RWPE2 (cell line): ENCODE data around the gene MRPL42.

ENCODE experiments used
- ATAC-seq: fragments of 200-7000 bp; cut with Tn5 transposase; 3 replicates; pipeline ENCODE4 v1.9.1; 2021; ENCODE audit warnings: low read depth
- DNase-seq: peaks from one replicate; pipeline ENCODE4 v3.0.0-alpha.2; 2020; ENCODE audit warnings: low spot score
- H3K27ac ChIP-seq: fragments of 450-650 bp; 2 replicates; pipeline ENCODE4 v1.5.1; 2017; ENCODE audit warnings: mild to moderate bottlenecking; ENCODE audit not compliant: poor library complexity, severe bottlenecking
- H3K27me3 ChIP-seq: fragments of 250-450 bp; sonication (Bioruptor Pico); 2 replicates; pipeline ENCODE4 v1.5.1; 2021; ENCODE audit warnings: mild to moderate bottlenecking, moderate library complexity; ENCODE audit not compliant: insufficient read depth, poor library complexity, severe bottlenecking
- H3K36me3 ChIP-seq: fragments of 250-450 bp; sonication (Bioruptor Pico); 2 replicates; pipeline ENCODE4 v1.5.1; 2020; ENCODE audit warnings: low read depth, mild to moderate bottlenecking, moderate library complexity
- H3K4me1 ChIP-seq: fragments of 250-450 bp; sonication (Bioruptor Pico); 2 replicates; pipeline ENCODE4 v1.5.1; 2021; ENCODE audit warnings: mild to moderate bottlenecking, moderate library complexity; ENCODE audit not compliant: insufficient read depth, poor library complexity, severe bottlenecking
- H3K4me3 ChIP-seq: fragments of 250-450 bp; sonication (Bioruptor Pico); 2 replicates; pipeline ENCODE4 v1.5.1; 2021; ENCODE audit warnings: mild to moderate bottlenecking, moderate library complexity; ENCODE audit not compliant: severe bottlenecking
- H3K9me3 ChIP-seq: fragments of 250-450 bp; sonication (Bioruptor Pico); 2 replicates; pipeline ENCODE4 v1.5.1; 2021; ENCODE audit warnings: mild to moderate bottlenecking, moderate library complexity; ENCODE audit not compliant: severe bottlenecking
- TF ChIP-seq, protein P1 (sequence below): fragments of 450-650 bp; IDR thresholded peaks from one replicate; pipeline ENCODE4 v1.5.1; 2017; ENCODE audit warnings: mild to moderate bottlenecking, moderate library complexity; ENCODE audit not compliant: poor library complexity, severe bottlenecking

The MRPL42 gene

DNA sequence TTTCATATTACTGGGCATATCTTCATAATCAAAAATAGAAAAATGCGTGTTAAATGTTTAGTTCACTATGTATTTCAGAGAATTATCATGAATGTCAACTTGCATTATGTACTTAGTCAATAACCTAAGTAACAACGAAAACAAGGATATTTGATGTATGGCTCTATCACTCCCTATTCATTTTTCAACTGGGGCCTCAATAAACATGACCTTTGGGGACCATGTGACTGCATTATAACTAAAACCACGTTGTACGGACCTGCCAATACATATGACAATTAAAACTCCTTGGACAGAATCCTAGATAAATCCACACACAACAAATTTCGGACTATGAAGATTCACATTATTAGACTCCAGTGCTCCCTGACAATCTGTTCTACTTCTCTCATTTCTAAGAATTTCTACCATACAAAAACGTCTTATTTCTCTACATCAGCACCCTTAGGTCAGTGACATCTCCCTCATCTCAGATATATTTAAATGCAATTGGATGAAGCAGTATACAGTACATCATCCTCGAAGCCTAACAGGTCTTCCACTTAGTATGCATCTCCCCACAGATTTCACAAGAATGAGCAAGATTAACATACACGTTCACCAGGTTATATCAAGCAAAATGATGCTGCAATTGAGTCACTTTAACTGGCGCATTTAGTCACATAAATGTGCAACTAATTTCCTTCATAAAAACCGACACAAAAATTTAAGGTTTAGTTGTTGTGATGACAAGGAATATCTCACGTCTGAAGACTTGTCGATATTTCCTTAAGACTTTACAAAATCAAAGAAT, 27.1 kb upstream of the MRPL42 start:
- no peaks in the 10 kb centered on the region for H3K9me3 ChIP-seq
- TF ChIP-seq, protein P1, sequence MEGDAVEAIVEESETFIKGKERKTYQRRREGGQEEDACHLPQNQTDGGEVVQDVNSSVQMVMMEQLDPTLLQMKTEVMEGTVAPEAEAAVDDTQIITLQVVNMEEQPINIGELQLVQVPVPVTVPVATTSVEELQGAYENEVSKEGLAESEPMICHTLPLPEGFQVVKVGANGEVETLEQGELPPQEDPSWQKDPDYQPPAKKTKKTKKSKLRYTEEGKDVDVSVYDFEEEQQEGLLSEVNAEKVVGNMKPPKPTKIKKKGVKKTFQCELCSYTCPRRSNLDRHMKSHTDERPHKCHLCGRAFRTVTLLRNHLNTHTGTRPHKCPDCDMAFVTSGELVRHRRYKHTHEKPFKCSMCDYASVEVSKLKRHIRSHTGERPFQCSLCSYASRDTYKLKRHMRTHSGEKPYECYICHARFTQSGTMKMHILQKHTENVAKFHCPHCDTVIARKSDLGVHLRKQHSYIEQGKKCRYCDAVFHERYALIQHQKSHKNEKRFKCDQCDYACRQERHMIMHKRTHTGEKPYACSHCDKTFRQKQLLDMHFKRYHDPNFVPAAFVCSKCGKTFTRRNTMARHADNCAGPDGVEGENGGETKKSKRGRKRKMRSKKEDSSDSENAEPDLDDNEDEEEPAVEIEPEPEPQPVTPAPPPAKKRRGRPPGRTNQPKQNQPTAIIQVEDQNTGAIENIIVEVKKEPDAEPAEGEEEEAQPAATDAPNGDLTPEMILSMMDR: no peak
- H3K27me3 ChIP-seq: no peaks in the 10 kb centered on the region
- ATAC-seq (no peak), DNase-seq (no peak)
- H3K27ac ChIP-seq: peak overlapping the region; percentile 78
- peaks cover 14% of the 10 kb centered on the region for H3K4me1 ChIP-seq
- H3K4me3 ChIP-seq: peak overlapping the region; percentile 82
- no peaks in the 10 kb centered on the region for H3K36me3 ChIP-seq

DNA sequence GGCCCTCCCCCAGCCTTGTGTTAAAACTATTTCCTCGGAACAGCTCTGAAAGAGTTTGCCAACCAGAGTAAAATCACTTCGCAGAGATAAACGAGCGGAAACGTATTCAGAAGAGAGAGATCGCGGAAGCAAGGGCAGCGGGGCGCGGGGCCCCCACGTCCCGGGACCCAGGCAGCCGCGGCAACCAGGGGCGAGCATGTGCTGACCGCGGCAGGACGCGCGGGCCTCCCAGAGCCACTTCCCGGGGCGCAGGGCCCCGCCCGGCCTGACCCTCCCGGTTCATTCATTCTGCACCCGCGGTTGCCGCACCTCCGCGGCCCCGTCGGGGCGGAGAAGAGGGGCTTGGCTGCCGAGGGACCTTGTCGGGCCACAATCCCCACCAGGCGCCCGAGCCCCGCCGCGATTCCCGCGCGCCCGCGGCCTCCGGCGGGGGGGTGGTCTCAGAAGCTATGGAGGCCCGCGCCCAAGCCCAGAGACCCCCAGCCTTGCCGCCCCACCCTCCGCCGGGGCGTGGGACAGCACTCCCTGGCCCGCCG, 26.2 kb upstream of the MRPL42 start:
- peak overlapping the region; percentile 82 for H3K4me3 ChIP-seq
- ATAC-seq (0 out of 3 replicates have a peak, but pooled peaks have one; percentile 7), DNase-seq (no peak)
- H3K4me1 ChIP-seq: peaks cover 14% of the 10 kb centered on the region
- no peaks in the 10 kb centered on the region for H3K36me3 ChIP-seq
- no peaks in the 10 kb centered on the region for H3K9me3 ChIP-seq
- peak overlapping the region; percentile 78 for H3K27ac ChIP-seq
- no peaks in the 10 kb centered on the region for H3K27me3 ChIP-seq
- TF ChIP-seq, protein P1: no peak

DNA sequence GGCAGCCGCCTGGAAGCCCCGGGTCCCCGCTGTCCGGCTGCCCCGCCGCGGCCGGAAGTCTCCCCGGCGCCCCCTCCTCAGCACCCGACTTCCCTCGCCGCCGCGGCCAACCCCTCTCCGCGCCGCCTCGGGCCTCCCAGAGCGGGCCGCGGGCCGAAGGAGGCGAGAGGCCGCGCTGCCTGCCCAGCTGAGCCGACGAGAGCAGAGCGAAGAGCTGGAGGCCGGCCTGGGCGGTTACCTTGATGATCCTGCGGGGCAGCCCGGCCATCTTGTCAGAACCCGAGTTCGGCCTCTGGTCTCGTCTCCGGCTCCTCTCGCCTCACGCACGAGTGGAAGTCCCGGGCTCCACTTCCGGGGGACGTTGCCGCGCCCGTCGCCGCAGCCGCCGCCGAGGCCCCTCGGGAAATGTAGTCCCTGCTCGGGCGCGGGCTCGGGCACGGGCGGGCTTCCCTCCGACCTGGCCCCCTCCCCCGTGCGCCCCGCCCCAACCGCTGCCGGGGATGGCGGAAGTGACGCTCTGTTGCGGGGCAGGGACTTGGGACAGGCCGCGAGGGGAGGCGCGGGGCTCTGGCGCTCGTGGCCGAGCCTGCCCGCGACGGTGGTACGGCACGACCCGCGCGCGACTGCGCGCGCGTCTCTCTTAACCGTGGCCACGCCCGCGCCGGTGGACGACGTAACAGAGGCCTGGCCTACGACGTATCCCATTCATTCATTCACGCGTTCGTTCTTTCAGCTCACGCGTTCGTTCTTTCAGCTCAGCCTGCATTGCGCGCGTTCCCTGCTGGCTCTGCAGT, 25.5 kb upstream of the MRPL42 start, which contains the start of gene UBE2N:
Gene UBE2N (minus strand): TSS at position 331 of the 794 bp plus-strand sequence. CDS start 63 bp downstream, at position 268.
- TF ChIP-seq, protein P1: no peak

DNA sequence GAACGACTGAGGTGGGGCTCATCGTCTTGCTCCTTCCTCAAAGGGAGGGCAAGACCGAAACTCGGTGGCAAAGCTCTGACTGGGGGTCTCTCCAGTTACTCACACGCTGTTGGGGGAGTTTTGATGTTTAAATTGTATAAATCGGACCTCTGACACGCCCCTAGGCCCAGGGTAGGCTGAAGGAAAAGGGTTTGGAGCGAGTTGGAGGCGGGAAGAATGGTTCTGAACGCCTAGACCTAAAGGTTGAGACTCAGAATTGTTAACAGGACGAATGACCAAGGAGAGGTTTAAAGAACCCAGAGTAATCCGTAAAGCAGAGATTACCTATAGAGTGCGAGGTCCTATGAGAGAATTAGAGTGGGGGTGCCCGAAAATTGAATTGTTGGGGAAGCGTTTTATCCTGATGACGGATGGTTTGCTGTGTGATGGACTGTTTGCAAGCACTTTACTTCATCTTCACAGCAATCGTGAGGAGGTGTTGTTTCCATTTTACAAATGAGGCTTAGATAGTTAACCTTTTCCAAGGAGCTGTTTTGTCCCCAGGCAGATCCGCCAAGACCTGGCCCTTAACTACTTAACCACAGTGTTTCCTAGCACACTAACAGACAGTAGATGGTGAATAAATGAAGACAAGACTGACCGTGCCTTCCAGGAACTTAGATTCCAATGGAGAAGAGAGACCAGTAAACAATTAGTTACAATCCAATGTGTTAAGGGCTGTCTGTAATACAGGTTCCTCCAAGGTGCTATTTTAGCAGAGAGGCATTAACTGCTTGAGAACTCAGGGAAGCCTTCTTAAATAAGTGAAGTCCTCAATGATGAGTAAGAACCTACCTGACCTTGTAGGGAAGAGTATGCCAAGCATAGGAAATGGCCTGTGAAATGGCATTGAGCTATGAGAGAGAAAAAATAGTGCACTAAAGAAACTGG, 24.6 kb upstream of the MRPL42 start:
- H3K9me3 ChIP-seq: no peaks in the 10 kb centered on the region
- H3K4me3 ChIP-seq: peak overlapping the region; percentile 82
- TF ChIP-seq, protein P1: no peak
- H3K36me3 ChIP-seq: no peaks in the 10 kb centered on the region
- ATAC-seq (peak; percentile 7; the same call in 1 of the 3 replicates), DNase-seq (no peak)
- peak overlapping the region; percentile 78 for H3K27ac ChIP-seq
- H3K27me3 ChIP-seq: no peaks in the 10 kb centered on the region
- peaks cover 14% of the 10 kb centered on the region for H3K4me1 ChIP-seq

More for the DNA sequence above, 25.5 kb upstream of the MRPL42 start, which contains the start of gene UBE2N:
- no peaks in the 10 kb centered on the region for H3K36me3 ChIP-seq
- H3K4me3 ChIP-seq: peak within 1 kb of the TSS; percentile 82
- no peaks in the 10 kb centered on the region for H3K9me3 ChIP-seq
- DNase-seq (peak; percentile 96), ATAC-seq (peak; percentile 87)
- H3K27me3 ChIP-seq: no peaks in the 10 kb centered on the region
- H3K27ac ChIP-seq: peak within 1 kb of the TSS; percentile 78
- H3K4me1 ChIP-seq: peaks cover 14% of the 10 kb centered on the region
